Right hindlimb (tissue), 1 donor: ENCODE results near the gene CSAG3.
"Not testable (repeated sequence)": the region's sequence is repeated elsewhere in the genome, so short reads cannot be mapped to it uniquely, and the experiment has no call there.

Source experiments
- DNase-seq: peaks from one replicate; pipeline ENCODE4 v3.0.0-alpha.2; 2018

CSAG3 gene

DNA sequence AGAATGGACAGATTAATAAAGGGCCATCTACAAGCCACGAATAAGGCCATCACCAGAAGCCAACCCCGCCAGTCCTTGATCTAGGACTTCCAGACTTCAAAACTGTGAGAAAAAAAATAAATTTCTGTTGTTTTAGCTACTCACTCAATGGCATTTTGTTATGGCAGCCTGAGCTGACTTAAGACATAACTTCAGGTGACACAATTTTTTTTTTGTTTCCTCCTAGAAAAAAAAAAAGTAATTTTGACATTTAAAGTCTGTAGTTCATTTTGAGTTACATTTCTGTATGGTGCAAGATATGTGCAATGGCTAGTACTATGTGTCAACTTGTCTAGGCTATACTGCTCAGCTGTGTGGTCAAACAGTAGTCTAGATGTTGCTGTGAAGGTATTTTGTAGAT lies at the start of gene CSAG3:
CSAG3 (plus strand) TSS at position 301 of the 400 bp plus-strand sequence.
- not testable (repeated sequence) for DNase-seq

DNA sequence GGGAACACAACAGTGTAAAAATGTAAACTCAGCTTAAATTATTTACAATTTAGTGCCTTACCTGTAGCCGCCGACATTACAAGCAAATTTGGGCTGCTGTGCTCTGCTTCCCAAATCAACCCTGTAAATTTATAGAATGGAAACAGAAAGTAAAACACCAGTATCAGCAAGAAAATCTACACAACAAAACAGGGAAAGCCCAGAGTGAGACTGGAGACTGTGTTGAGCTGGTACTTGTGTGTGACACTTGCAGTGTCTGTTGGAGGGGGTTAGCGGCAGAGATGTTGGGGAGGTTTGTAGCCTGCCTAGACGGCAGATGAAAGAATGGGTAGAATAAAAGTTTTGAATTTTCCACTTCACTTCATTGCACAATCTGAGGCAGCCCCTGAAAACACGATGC lies 45.8 kb upstream of the CSAG3 start:
- DNase-seq, result not testable (repeated sequence)

DNA sequence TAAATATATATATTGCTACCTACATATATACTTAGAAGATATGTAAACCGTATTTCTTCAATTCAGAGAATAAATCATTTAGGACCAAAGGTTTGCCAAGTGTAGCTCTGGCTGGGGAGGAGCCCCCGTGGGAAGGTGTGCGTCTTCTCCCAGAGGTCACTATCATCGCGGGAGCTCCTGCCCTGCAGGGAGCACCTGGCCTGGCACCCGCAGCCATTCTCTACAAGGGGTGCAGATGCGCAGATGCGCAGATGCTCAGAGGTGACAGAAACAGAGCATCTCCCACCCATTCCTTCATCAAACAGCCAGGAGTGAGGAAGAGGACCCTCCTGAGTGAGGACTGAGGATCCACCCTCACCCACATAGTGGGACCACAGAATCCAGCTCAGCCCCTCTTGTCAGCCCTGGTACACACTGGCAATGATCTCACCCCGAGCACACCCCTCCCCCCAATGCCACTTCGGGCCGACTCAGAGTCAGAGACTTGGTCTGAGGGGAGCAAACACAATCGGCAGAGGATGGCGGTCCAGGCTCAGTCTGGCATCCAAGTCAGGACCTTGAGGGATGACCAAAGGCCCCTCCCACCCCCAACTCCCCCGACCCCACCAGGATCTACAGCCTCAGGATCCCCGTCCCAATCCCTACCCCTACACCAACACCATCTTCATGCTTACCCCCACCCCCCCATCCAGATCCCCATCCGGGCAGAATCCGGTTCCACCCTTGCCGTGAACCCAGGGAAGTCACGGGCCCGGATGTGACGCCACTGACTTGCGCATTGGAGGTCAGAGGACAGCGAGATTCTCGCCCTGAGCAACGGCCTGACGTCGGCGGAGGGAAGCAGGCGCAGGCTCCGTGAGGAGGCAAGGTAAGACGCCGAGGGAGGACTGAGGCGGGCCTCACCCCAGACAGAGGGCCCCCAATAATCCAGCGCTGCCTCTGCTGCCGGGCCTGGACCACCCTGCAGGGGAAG lies 44.9 kb upstream of the CSAG3 start, which contains the start of gene MAGEA2B:
MAGEA2B (plus strand) TSS at position 814 of the 973 bp plus-strand sequence. CDS start 2,479 bp downstream, outside the sequence.
- DNase-seq, result not testable (repeated sequence)

DNA sequence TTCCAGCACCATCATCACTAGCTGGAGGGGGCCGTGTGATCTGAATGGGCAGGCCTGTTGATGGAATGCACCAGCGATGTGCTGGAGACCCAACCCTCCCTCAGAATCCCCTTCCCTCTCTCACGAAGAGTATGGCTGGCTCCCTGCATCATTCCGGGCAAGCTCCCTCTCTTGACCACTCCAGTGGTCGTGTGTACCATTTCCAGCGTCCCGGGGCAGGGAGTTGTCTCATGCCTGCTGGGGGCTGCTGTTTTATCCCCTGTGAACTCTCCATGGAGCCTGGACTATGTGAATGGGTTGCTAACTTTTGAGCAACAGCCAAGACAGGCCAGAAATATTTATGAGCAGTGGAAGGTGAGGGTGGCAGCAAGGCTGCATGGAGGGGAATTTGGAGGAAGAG lies 33.6 kb upstream of the CSAG3 start:
- DNase-seq, result no peak

DNA sequence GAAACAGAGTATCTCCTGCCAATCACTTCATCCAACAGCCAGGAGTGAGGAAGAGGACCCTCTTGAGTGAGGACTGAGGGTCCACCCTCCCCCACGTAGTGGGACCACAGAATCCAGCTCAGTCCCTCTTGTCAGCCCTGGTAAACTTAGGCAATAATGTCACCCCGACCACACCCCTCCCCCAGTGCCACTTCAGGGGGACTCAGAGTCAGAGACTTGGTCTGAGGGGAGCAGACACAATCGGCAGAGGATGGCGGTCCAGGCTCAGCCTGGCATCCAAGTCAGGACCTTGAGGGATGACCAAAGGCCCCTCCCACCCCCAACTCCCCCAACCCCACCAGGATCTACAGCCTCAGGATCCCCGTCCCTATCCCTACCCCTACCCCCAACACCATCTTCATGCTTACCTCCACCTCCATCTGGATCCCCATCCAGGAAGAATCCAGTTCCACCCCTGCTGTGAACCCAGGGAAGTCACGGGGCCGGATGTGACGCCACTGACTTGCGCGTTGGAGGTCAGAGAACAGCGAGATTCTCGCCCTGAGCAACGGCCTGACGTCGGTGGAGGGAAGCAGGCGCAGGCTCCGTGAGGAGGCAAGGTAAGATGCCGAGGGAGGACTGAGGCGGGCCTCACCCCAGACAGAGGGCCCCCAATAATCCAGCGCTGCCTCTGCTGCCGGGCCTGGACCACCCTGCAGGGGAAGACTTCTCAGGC lies 25.6 kb upstream of the CSAG3 start, which contains the start of the genes CSAG1 and MAGEA12:
CSAG1 (minus strand) TSS at position 461 of the 715 bp plus-strand sequence. CDS start 1,261 bp downstream, outside the sequence.
MAGEA12 (plus strand) TSS at position 497 of the 715 bp plus-strand sequence. CDS start 2,405 bp downstream, outside the sequence.
- DNase-seq, result no peak

DNA sequence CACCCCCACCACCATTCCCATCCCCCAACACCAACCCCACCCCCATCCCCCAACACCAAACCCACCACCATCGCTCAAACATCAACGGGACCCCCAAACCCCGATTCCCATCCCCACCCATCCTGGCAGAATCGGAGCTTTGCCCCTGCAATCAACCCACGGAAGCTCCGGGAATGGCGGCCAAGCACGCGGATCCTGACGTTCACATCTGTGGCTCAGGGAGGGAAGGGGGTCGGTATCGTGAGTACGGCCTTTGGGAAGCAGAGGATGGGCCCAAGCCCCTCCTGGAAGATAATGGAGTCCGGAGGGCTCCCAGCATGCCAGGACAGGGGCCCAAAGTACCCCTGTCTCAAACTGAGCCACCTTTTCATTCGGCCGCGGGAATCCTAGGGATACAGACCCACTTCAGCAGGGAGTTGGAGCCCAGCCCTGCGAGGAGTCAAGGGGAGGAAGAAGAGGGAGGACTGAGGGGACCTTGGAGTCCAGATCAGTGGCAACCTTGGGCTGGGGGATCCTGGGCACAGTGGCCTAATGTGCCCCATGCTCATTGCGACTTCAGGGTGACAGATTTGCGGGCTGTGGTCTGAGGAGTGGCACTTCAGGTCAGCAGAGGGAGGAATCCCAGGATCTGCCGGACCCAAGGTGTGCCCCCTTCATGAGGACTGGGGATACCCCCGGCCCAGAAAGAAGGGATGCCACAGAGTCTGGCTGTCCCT lies 24.7 kb upstream of the CSAG3 start:
- DNase-seq, result not testable (repeated sequence)

DNA sequence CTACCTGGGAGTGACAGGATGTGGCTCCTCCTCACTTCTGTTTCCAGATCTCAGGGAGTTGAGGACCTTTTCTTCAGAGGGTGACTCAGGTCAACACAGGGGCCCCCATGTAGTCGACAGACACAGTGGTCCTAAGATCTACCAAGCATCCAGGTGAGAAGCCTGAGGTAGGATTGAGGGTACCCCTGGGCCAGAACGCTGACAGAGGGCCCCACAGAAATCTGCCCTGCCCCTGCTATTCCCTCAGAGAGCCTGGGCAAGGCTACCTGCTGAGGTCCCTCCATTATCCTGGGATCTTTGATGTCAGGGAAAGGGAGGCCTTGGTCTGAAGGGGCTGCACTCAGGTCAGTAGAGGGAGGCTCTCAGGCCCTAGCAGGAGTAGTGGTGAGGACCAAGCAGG lies 23.9 kb upstream of the CSAG3 start:
- no peak for DNase-seq

DNA sequence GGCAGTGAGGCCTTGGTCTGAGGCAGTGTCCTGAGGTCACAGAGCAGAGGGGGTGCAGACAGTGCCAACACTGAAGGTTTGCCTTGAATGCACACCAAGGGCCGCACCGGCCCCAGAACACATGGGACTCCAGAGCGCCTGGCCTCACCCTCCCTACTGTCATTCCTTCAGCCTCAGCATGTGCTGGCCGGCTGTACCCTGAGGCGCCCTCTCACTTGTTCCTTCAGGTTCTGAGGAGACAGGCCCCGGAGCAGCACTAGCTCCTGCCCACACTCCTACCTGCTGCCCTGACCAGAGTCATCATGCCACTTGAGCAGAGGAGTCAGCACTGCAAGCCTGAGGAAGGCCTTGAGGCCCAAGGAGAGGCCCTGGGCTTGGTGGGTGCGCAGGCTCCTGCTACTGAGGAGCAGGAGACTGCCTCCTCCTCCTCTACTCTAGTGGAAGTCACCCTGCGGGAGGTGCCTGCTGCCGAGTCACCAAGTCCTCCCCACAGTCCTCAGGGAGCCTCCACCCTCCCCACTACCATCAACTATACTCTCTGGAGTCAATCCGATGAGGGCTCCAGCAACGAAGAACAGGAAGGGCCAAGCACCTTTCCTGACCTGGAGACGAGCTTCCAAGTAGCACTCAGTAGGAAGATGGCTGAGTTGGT lies 23.0 kb upstream of the CSAG3 start:
- no peak for DNase-seq

DNA sequence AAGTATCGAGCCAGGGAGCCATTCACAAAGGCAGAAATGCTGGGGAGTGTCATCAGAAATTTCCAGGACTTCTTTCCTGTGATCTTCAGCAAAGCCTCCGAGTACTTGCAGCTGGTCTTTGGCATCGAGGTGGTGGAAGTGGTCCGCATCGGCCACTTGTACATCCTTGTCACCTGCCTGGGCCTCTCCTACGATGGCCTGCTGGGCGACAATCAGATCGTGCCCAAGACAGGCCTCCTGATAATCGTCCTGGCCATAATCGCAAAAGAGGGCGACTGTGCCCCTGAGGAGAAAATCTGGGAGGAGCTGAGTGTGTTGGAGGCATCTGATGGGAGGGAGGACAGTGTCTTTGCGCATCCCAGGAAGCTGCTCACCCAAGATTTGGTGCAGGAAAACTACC lies 22.5 kb upstream of the CSAG3 start:
- not testable (repeated sequence) for DNase-seq

DNA sequence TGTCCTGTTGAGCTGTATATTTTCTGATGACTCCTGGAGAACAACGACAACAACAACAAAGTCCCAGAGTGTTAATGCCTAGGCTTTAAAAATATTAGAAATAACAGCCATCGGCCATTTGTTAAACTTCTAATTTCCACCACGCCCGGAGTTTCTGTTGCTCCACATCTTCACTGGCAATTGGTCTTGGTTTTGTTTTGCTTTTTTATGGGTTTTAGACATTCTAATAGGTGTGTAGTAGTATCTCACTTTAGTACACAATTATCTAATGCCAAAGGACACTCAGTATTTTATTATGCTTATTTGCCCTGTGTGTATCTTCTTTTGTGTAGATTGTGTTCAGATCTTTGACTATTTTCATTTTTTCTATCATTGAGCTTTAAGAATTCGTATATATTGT lies 20.5 kb upstream of the CSAG3 start:
- no peak for DNase-seq

DNA sequence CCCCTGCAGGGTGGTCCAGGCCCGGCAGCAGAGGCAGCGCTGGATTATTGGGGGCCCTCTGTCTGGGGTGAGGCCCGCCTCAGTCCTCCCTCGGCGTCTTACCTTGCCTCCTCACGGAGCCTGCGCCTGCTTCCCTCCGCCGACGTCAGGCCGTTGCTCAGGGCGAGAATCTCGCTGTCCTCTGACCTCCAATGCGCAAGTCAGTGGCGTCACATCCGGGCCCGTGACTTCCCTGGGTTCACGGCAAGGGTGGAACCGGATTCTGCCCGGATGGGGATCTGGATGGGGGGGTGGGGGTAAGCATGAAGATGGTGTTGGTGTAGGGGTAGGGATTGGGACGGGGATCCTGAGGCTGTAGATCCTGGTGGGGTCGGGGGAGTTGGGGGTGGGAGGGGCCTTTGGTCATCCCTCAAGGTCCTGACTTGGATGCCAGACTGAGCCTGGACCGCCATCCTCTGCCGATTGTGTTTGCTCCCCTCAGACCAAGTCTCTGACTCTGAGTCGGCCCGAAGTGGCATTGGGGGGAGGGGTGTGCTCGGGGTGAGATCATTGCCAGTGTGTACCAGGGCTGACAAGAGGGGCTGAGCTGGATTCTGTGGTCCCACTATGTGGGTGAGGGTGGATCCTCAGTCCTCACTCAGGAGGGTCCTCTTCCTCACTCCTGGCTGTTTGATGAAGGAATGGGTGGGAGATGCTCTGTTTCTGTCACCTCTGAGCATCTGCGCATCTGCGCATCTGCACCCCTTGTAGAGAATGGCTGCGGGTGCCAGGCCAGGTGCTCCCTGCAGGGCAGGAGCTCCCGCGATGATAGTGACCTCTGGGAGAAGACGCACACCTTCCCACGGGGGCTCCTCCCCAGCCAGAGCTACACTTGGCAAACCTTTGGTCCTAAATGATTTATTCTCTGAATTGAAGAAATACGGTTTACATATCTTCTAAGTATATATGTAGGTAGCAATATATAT lies 5.0 kb upstream of the CSAG3 start, which contains the start of gene MAGEA2:
MAGEA2 (minus strand) TSS at position 157 of the 965 bp plus-strand sequence. CDS start 2,479 bp downstream, outside the sequence.
- not testable (repeated sequence) for DNase-seq

DNA sequence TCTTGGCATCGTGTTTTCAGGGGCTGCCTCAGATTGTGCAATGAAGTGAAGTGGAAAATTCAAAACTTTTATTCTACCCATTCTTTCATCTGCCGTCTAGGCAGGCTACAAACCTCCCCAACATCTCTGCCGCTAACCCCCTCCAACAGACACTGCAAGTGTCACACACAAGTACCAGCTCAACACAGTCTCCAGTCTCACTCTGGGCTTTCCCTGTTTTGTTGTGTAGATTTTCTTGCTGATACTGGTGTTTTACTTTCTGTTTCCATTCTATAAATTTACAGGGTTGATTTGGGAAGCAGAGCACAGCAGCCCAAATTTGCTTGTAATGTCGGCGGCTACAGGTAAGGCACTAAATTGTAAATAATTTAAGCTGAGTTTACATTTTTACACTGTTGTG lies 4.1 kb upstream of the CSAG3 start:
- DNase-seq, result not testable (repeated sequence)

DNA sequence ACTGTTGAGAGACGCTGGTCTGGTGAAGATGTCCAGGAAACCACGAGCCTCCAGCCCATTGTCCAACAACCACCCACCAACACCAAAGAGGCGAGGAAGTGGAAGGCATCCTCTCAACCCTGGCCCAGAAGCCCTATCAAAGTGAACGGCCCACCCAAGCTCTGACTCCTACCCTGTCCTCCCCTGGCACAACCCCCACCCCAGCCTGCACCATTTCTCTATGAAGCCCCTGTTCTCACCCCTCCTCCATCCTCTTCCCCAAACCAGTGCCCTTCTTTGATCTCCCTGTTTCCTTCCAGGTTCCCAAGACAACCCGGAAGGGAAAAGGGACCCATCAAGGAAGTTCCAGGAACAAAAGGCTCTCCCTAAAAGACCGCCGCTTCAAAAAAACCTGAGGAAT lies 526 bp downstream of the CSAG3 start:
- not testable (repeated sequence) for DNase-seq

DNA sequence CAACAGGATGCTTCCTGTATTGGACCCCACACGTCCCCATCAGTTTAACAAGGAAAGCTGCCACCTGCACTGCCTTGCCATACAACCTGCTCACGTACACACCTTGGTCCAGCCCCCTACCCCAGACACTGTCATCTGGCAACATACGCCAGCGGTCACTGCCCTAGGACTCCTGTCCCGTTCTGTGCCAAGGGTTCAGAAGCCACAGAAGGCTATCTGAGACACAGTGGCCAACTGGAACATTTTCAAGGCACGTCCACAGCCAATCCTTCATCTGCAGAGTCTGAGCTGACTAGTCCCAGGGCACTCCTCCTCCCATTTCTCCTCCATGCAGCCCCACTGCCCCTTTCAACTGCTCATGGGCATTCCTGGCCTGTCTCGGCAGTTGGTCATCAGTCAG lies 2.6 kb downstream of the CSAG3 start:
- DNase-seq, result not testable (repeated sequence)

DNA sequence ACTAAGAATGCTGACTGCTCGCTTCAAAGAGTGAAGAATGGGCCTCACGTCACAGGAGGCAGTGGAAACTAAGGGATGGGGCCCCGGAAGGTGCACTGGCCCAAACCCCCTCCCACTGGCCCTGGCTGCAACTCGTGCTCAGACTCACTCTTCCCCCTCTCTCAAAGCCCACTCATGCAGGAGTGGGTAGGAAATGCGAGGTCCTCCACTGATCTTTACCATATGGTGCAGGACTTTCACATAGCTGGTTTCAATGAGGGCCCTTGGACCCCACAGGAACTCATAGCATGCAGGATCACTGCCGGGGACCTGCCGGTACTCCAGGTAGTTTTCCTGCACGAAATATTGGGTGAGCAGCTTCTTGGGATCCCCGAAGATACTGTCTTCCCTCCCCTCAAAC lies 7.5 kb downstream of the CSAG3 start:
- DNase-seq, result not testable (repeated sequence)

DNA sequence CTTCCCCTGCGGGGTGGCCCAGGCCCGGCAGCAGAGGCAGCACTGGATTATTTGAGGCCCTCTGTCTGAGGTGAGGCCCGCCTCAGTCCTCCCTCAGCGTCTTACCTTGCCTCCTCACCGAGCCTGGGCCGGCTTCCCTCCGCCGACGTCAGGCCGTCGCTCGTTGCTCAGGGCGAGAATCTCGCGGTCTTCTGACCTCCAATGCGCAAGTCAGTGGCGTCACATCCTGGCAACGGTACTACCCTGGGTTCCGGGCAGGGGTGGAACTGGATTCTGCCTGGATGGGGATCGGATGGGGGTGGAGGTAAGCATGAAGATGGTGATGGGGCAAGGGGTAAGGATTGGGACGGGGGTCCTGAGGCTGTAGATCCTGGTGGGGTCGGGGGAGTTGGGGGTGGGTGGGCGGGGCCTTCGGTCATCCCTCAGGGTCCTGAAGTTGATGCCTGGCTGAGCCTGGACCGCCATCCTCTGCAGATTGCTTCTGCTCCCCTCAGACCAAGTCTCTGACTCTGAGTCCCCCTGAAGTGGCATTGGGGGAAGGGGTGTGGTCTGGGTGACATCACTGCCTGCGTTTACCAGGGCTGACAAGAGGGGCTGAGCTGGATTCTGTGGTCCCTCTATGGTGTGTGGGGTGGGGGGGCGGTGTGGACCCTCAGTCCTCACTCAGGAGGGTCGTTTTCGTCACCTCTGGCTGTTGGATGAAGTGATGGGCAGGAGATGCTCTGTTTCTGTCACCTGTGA lies 10.7 kb downstream of the CSAG3 start, which contains the start of gene MAGEA6:
MAGEA6 (minus strand) TSS at position 141 of the 741 bp plus-strand sequence. CDS start 2,039 bp downstream, outside the sequence.
- DNase-seq, result not testable (repeated sequence)

DNA sequence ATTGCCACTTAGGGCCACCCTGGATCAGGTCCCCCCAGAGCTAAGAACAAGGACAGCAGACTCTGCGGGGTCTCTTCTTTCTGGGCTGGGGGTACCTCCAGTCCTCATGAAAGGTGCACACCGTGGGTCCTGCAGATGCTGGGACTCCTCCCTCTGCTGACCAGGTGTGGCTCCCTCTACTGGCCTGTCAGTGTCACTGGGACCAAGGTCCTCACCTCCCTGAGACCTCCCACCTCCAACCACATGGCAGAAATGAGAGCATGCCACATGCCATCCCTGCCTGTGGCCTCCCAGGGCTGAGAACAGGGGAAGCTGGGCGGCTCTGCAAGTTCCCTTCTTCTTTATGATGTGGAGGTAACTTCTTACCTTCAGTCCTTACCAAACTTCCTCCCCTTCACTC lies 28.0 kb downstream of the CSAG3 start:
- not testable (repeated sequence) for DNase-seq

DNA sequence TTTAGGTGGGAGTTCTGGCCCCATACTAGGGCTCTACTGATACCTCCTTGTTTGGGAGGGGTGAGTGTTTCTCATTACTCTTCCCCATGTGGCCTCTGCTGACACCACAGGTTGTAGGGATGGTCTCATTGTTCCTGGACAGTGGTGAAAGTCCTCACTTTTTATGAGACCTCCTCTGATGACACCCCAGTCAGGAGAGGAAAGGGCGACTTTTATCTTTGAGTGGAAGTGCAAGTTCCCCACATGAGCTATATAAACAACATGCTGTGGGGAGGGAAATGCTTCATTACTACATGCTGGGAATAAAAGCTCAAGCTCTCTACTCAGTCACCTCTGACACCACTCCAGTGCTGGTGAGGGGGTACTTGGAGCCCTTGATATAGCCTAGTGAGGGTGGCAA lies 39.9 kb downstream of the CSAG3 start:
- DNase-seq, result no peak

DNA sequence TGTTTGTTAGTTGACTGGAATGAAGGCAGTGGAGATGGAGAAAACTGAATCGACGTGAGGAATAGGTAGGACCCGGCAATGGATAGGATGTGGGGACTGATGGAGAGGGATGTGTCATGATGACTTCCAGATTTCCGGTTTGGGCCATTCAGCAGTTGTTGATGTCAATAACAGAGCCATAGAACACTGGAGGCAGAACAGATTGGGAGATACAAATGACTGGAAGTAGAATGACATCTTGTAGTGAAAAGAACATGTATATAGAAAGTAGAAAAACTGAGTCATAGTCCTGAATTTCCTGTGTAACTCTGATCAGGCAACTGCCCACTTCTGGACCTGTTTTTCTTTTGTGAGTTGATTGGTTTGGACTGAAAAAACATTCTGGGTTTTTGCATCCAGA lies 47.0 kb downstream of the CSAG3 start:
- no peak for DNase-seq
